ENCODE measurements around the gene SPTBN2.

SPTBN2 gene

DNA sequence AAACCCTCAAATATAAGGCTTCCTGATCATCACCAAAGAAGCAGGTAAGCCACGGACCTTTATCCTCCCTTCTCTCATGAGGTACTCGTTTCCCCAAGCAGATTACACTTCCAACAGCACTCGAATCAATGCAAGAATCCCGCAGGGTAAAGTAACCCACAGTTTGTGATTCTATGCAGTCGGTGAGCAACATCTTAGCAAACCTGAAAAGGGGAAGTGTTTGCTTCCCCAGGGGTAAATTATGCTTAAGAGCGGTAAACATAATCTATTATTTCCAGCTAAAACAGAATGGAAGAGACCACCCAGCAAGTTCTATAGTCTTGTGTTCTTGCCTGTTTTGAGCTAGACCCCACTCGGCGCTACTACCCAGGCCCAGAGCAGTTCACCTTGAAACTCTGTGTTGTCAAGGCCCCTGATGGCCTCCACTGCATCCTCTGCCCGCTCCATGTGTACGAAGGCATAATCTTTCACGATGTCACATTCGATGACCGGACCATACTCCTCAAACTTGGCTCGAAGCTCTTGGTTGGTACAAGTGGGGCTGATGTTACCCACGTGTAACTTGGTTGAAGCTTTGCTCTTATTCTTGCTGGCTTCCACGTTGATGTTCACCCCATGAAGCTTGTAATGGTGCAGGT lies 52.6 kb downstream of the SPTBN2 start:
- ChIA-PET POLR2A (ENCODE audit: low non-redundant PET) (interaction anchor here (0.5 to 1.9 kb wide), 3 partner anchors 10 to 59 kb away, joined by 3 to 9 read pairs (median 5); no protein-coding TSS in a partner anchor), CTCF (interaction anchor here (0.6 to 2.6 kb wide), 3 partner anchors 19 to 1106 kb away, joined by 3 to 5 read pairs (median 3); partner anchors contain the start of gene ZNRD2)
- no peak for DNase-seq (ENCODE audit: low spot score)
- peak overlapping the region; percentile 94 for H3K27ac ChIP-seq
- TF ChIP-seq, protein P1, sequence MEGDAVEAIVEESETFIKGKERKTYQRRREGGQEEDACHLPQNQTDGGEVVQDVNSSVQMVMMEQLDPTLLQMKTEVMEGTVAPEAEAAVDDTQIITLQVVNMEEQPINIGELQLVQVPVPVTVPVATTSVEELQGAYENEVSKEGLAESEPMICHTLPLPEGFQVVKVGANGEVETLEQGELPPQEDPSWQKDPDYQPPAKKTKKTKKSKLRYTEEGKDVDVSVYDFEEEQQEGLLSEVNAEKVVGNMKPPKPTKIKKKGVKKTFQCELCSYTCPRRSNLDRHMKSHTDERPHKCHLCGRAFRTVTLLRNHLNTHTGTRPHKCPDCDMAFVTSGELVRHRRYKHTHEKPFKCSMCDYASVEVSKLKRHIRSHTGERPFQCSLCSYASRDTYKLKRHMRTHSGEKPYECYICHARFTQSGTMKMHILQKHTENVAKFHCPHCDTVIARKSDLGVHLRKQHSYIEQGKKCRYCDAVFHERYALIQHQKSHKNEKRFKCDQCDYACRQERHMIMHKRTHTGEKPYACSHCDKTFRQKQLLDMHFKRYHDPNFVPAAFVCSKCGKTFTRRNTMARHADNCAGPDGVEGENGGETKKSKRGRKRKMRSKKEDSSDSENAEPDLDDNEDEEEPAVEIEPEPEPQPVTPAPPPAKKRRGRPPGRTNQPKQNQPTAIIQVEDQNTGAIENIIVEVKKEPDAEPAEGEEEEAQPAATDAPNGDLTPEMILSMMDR (conservative IDR thresholded peaks at IDR 0.05; ENCODE audit: low read depth): no peak

DNA sequence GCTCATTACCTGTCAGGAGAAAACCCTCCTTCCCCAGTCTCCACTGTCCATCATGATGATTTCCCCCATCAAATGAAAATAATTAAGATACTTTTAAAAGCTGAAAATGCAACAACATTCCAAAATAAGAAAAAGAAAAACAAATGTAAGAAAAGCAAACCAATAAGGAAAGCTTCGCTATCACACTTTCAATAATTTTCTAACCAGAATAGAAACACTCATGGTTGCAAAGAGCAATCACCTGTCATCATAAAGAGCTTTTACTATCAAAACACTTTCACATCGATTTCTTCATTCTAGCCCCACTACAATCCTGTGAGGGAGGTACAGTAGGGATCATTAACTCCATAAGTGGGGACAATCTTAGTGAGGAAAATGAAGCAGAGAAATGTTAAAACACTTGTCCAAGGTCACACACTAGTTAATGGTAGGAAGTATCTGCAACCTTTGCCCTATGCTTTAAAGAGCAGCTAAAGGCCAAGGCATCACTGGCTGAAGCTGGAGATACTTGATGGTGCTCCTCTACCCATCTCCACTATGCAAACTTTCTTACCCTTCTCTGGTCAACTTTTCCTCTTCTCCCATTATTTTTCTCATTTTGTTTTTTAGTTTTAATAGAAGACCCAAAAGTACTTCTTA lies 53.9 kb downstream of the SPTBN2 start:
- ChIA-PET CTCF (no interaction called here), POLR2A (ENCODE audit: low non-redundant PET) (no interaction called here)
- no peak for DNase-seq (ENCODE audit: low spot score)
- no peak overlapping the region for H3K27ac ChIP-seq
- TF ChIP-seq, protein P1 (conservative IDR thresholded peaks at IDR 0.05; ENCODE audit: low read depth): no peak

- POLR2A ChIA-PET (ENCODE audit: low non-redundant PET): no interaction called here
Measured at GRCh38 chr11:66670816-66671215, 58.2 kb downstream of the SPTBN2 start.

GRCh38 chr11:66665369-66665768 lies 63.6 kb downstream of the SPTBN2 start:
- CTCF ChIA-PET: interaction anchor here (1.2 kb wide), 1 partner anchor 13 kb away, joined by 4 read pairs; no protein-coding TSS in a partner anchor
- DNase-seq (ENCODE audit: low spot score): no peak
- POLR2A ChIA-PET (ENCODE audit: low non-redundant PET): no interaction called here
- no peak overlapping the region for H3K27ac ChIP-seq
- TF ChIP-seq, protein P1 (conservative IDR thresholded peaks at IDR 0.05; ENCODE audit: low read depth): no peak

More at GRCh38 chr11:66670816-66671215, 58.2 kb downstream of the SPTBN2 start:
- CTCF ChIA-PET: no interaction called here
- H3K27ac ChIP-seq: no peak overlapping the region
- DNase-seq (ENCODE audit: low spot score): no peak
- TF ChIP-seq, protein P1 (conservative IDR thresholded peaks at IDR 0.05; ENCODE audit: low read depth): no peak

- POLR2A ChIA-PET (ENCODE audit: low non-redundant PET): interaction anchor here (0.6 kb wide), 2 partner anchors 13 to 45 kb away, joined by 3 read pairs; no protein-coding TSS in a partner anchor
- CTCF ChIA-PET: interaction anchor here (0.7 kb wide), 1 partner anchor 33 kb away, joined by 4 read pairs; no protein-coding TSS in a partner anchor
- H3K27ac ChIP-seq: peak overlapping the region; percentile 22; the same call in 1 of the 2 replicates
- no peak for DNase-seq (ENCODE audit: low spot score)
- TF ChIP-seq, protein P1 (conservative IDR thresholded peaks at IDR 0.05; ENCODE audit: low read depth): no peak
Measured at GRCh38 chr11:66663741-66664296, 65.2 kb downstream of the SPTBN2 start.

DNA sequence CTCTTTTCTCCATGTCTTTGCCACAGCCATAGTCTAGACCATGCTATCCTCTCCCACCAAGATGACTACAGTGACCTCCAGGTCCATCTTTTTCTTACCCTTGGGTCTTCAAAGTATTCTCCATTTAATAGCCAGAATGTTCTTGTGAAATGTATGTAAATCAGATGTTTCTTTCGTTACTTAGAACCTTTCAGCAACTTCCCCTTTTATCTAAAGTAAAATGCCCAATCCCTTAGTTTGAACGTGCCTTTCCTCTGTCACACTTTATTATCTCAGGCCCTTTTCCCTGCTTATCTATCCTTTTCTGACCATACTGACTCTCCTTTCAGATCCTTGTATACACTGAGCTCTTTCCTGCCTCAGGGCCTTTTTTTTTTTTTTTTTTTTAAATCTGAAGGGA lies 69.3 kb downstream of the SPTBN2 start:
- no peak overlapping the region for H3K27ac ChIP-seq
- ChIA-PET POLR2A (ENCODE audit: low non-redundant PET) (no interaction called here), CTCF (interaction anchor here (0.6 kb wide), 1 partner anchor 39 kb away, joined by 3 read pairs; no protein-coding TSS in a partner anchor)
- DNase-seq (ENCODE audit: low spot score): no peak
- TF ChIP-seq, protein P1 (conservative IDR thresholded peaks at IDR 0.05; ENCODE audit: low read depth): no peak
